GM18907 (cell line): ENCODE results near the gene UBE3B.
"Not testable (repeated sequence)": the region's sequence is repeated elsewhere in the genome, so short reads cannot be mapped to it uniquely, and the experiment has no call there.

Experiments
- ATAC-seq: cut with Tn5 transposase; IDR thresholded peaks from one replicate; pipeline ENCODE4 v1.9.1; 2021; ENCODE audit warnings: mild to moderate bottlenecking, moderate library complexity; ENCODE audit not compliant: unreplicated experiment

UBE3B gene

GRCh38 chr12:109477185-109477962 lies at the start of gene UBE3B, which contains the start of gene KCTD10:
TSS of gene UBE3B (plus strand) at chr12:109477634. CDS start at chr12:109483552, 5,918 bp downstream.
TSS of gene KCTD10 (minus strand) at chr12:109477300. CDS start at chr12:109477262, 38 bp downstream.
- peak; percentile 88 for ATAC-seq

- ATAC-seq = peak; percentile 62
These were observed 49.3 kb upstream of the UBE3B start for GRCh38 chr12:109428037-109428629.

- not testable (repeated sequence) for ATAC-seq
These were observed 48.6 kb upstream of the UBE3B start for GRCh38 chr12:109428804-109429203.

GRCh38 chr12:109430244-109430643 lies 47.2 kb upstream of the UBE3B start:
- no peak for ATAC-seq

- no peak for ATAC-seq
These were observed 45.0 kb upstream of the UBE3B start for GRCh38 chr12:109432431-109432830.

GRCh38 chr12:109432842-109433304 lies 44.6 kb upstream of the UBE3B start:
- ATAC-seq = peak; percentile 60

- no peak for ATAC-seq
These were observed 43.8 kb upstream of the UBE3B start for GRCh38 chr12:109433618-109434017.

- no peak for ATAC-seq
These were observed 42.9 kb upstream of the UBE3B start for GRCh38 chr12:109434582-109434981.

- ATAC-seq = no peak
These were observed 41.8 kb upstream of the UBE3B start for GRCh38 chr12:109435428-109436187.

- no peak for ATAC-seq
These were observed 41.3 kb upstream of the UBE3B start for GRCh38 chr12:109436188-109436560.

- no peak for ATAC-seq
These were observed 38.3 kb upstream of the UBE3B start for GRCh38 chr12:109439181-109439580.

GRCh38 chr12:109439951-109440350 lies 37.5 kb upstream of the UBE3B start:
- ATAC-seq = not testable (repeated sequence)

- ATAC-seq = no peak
These were observed 36.5 kb upstream of the UBE3B start for GRCh38 chr12:109440851-109441490.

- ATAC-seq = no peak
These were observed 33.6 kb upstream of the UBE3B start for GRCh38 chr12:109443794-109444193.

GRCh38 chr12:109444259-109444658 lies 33.2 kb upstream of the UBE3B start:
- no peak for ATAC-seq

GRCh38 chr12:109445191-109445609 lies 32.2 kb upstream of the UBE3B start:
- ATAC-seq = no peak

- ATAC-seq = no peak
These were observed 30.6 kb upstream of the UBE3B start for GRCh38 chr12:109446869-109447268.

- no peak for ATAC-seq
These were observed 30.0 kb upstream of the UBE3B start for GRCh38 chr12:109447482-109447881.

GRCh38 chr12:109448272-109448671 lies 29.2 kb upstream of the UBE3B start:
- ATAC-seq = no peak

- ATAC-seq = no peak
These were observed 28.6 kb upstream of the UBE3B start for GRCh38 chr12:109448707-109449390.
